Stimulated activated CD4-positive, alpha-beta T cell treated with anti-CD3 and anti-CD28 coated beads, TNF-alpha, amount 100 ng/mL, for 48 hours (primary cell): ENCODE data around the gene MRPL18.
"Not testable (repeated sequence)": the region's sequence is repeated elsewhere in the genome, so short reads cannot be mapped to it uniquely, and the experiment has no call there.

Source experiments
- DNase-seq, 3 donors: peaks; one replicate each; pipeline ENCODE4 v3.0.0-alpha.2; 2020; ENCODE audit warnings: low read depth in 3 of 3

The MRPL18 gene

DNA sequence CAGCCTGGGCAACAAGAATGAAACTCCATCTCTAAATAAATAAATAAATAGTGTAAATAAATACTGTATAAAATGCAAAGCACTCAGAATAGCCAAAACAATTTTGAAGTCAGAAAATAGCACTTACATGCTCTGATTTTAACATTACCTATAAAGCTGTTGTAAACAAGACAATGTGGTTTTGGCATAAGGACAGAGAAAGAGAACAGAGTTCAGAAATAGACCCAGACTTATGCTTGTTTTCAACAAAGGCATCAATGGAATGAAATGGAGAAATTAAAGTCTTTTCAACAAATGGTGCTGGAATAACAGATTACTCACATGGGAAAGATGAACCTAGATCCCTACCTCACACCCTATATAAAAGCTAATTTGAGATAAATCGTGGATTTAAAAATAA is 18.1 kb upstream of the MRPL18 start:
- DNase-seq, result no peak

DNA sequence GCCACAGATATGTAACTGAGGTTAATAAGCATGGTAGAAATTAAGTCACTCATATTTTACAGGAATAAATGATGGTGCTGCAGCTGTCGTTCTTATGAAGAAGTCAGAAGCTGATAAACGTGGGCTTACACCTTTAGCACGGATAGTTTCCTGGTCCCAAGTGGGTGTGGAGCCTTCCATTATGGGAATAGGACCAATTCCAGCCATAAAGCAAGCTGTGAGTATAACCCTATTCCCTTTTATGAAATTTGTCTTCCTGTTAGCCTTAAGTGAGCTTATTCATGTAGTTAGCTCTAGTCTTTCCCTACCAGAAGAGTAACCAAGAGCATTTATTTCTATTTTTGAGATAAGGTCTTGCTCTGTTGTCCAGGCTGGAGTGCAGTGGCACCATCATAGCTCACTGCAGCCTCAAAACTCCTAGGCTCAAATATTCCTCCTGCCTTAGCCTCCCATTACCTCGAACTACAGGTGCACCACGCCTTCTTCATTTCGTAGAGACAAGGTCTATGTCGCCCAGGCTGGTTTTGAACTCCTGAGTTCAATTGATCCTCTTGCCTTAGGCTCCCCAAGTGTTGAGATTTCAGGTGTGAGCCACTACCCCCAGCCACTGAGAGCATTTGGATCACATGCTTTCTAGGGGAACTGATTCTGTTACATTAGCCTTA is 12.9 kb upstream of the MRPL18 start:
- DNase-seq, result no peak

DNA sequence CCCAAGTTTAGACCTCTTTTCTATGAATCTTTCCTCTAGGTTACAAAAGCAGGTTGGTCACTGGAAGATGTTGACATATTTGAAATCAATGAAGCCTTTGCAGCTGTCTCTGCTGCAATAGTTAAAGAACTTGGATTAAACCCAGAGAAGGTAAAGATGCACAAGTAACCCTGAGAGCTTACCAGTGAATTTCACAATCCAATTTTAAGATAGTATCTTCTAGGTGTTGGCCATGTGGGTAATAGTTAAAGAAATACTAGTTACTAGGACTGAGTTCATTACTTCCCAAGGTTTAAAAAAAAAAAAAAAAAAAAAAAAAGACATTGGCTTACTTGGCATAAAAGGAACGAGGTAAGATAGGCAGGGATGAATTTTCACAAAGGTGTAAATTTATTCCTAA is 12.1 kb upstream of the MRPL18 start:
- no peak for DNase-seq

DNA sequence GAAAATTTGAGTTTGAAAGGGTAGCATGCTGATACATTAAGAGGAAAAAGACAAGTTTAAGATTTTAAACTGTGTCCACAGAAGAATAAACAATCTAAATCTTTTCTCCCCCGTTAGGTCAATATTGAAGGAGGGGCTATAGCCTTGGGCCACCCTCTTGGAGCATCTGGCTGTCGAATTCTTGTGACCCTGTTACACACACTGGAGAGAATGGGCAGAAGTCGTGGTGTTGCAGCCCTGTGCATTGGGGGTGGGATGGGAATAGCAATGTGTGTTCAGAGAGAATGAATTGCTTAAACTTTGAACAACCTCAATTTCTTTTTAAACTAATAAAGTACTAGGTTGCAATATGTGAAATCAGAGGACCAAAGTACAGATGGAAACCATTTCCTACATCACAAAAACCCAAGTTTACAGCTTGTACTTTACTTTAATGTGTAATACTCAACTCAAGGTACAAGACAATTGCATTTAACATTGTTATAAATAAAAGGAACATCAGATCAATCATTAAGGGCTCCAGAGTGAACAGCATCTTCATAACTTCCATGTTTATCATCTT is 11.6 kb upstream of the MRPL18 start:
- DNase-seq, result no peak

DNA sequence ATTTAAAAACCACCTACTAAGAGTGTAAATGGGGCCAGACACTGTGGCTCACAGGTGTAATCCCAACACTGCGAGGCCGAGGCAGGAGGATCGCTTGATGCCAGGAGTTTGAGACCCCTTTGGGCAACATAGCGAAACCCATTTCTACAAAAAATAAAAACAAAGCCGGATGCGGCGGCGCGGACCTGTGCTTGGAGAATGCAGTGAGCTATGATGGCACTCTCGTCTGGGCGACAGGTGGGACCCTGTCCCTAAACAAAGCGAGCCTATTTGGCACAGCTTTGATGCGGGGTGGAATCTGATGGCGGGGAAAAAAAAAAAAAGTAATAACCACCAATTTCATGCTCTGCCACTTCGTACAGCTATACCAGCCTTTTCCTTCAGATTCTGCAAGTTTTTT is 2.0 kb upstream of the MRPL18 start:
- DNase-seq, result peak in 1 of 3 donors; percentile 1

DNA sequence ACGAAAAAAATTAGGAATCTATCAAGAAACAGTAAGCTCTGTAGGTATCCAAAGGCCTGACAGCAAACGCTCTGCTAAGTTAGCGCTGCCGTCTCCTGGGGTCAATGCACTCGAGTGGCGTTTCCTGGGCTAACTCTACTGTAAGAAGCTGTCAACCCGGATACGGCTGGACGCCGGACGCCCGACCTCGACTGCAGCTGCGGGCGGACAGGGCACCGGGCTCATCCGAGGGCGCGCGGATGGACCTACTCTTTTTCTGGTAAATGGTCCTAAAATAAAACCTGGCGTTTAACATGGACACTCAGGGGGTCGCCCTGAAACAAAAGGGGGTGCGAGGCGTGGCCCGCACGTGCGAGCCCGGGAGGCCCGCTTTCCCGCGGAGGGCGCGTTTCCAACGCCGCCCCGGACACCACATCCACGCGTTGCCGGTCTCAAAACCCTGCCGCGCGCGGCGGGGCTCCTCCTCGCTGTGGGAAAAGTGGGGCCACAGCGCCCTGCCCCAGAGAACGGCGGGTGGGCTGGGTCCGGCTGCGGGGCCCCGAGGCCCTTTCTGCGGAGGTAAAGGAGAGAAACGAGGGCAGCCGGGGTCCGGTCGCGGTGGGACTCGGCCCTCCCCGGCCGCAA is 1.4 kb upstream of the MRPL18 start:
- peak in 2 of 3 donors; percentile 5 to 18 for DNase-seq

DNA sequence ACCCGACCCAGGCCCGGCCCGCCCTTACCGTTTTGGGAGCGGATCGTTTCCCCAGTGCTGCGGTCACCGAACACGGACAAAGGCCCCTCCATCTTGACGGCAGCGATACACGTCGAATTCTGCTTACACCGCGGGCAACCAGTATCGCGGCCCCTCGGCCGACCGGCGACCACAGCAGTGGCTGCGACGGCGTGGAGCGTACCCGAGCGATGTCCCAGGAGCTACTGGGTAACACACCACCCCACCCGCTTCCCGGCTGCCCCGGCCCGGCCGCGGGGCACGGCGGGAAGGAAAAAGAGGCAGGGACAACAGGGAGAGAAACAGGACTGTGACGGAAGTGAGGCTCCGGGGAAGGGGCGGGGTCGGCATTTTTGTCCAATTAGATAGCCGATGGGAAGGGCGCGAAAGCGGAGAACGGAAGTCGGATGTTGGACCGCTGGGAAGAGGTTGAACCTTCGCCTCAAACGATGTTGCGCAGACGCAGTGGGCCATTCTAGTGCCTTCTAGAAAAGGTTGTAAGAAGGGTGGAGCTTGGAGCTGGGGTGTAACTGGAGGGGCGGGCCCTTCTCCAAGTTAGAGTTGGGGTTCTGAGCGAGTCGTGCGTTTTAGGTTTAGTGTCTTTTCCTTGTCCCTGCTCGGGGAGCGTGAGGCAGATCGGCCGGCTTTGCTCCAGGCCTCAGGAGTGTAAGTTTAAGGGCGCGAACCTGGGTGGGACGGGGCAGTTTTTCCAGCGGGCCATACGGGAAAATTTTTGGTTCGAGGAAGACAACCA is 704 bp upstream of the MRPL18 start, which contains the start of gene TCP1:
TCP1 (minus strand) TSS at position 226 of the 772 bp plus-strand sequence; CDS start at position 92, 134 bp downstream.
- DNase-seq, result peak; percentile 98 to 99 (median 98)

DNA sequence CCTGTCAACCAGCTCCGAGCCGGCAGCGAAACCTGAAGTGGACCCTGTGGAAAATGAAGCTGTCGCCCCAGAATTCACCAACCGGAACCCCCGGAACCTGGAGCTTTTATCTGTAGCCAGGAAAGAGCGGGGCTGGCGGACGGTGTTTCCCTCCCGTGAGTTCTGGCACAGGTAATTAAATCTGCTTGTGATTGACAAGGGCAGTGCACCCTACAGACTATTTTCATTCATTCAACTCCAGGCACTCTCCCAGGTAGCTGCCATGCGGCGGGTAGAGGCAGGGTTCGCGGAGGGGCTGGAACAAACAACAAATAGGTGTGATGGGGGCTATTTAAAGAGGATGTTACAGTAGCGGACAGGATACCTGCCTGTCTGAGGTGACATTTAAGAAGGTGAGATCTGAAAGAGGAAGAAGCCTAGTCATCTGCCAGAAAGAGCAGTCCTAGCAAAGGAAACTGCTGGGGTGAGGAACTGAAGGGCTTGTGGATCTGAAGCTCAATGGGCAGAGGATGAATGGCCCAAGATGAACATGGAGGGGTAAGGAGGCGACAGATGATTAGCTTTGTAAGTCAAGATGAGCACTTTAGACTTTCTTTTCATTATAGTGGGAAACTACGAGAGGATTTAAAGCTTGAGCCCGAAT is 810 bp downstream of the MRPL18 start:
- peak in 1 of 3 donors; percentile 5 for DNase-seq

DNA sequence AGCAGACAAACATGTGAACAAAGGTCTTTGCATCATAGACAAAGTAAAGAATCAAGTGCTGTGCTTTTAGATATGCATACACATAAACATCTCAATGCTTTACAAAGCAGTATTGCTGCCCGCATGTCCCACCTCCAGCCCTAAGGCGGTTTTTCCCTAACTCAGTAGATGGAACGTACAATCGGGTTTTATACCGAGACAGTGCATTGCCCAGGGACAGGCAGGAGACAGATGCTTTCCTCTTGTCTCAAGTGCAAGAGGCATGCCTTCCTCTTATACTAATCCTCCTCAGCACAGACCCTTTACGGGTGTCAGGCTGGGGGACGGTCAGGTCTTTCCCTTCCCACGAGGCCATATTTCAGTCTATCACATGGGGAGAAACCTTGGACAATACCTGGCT is 4.7 kb downstream of the MRPL18 start:
- DNase-seq, result not testable (repeated sequence)

DNA sequence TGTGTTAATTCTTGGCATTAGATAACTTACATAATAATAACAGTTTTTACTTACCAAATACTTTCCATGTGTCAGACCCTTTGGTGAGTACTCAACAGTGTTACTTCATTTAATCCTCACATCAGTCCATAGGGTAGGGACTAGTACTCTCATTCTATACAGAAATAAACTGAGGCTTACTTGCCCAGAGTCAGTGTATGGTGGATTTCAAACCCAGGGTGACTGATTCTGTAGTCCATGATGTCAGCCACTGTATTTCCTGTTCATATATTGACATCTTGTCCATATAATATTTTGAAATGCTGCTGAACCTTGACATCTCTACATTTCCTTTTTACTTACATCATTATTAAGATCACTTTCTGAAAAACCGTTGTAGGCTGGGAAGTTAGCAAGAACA is 7.3 kb downstream of the MRPL18 start:
- DNase-seq, result no peak

DNA sequence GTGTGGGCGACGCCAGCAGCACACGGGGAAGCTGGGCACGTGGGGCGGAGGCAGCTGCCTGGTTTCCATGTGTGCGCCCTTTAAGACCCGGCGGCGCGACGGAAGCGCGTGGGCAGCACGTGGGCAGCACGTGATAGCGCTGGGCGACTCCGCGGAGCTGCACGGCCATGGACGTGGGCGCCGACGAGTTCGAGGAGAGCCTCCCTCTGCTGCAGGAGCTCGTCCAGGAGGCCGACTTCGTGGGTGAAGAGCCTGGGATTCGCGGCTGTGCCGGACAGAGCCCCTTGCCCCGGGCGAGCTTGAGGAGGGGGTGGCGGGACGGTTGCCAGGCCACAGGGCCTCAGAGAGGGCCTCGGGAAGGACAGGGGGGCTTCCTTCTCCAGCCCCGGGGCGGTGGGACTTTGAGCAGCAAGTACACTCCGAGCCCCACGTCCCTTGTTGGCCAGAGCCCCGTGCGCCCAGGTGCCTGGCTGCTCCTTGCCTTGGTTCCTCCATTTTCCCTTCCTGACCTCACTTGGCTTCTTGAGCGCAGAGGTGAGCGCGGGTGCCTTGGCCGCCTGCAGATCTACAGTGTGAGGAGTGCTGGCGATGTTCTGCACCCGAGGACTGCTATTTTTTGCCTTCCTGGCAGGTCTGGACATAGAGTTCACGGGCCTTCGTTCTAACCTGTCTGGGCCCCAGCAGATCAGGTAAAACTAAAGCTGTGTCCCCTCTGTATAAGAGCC is 10.0 kb downstream of the MRPL18 start, which contains the start of gene PNLDC1:
PNLDC1 (plus strand) TSS at position 136 of the 725 bp plus-strand sequence; CDS start at position 168, 32 bp downstream.
- no peak for DNase-seq

DNA sequence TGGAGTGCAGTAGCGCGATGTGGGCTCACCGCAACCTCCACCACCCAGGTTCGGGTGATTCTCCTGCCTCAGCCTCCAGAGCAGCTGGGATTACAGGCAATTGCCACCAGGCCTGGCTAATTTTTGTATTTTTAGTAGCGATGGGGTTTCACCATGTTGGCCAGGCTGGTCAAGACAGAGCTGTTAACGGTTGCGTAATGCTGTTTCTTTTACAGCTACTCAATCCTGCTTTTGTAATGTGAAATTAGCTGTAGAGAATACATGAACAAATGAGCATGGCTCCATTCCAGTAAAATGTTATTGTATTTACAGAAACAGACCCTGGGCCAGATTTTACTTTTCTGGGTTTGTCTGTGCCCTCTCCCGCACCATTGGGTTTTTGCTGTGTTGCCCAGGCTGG is 11.7 kb downstream of the MRPL18 start:
- no peak for DNase-seq

DNA sequence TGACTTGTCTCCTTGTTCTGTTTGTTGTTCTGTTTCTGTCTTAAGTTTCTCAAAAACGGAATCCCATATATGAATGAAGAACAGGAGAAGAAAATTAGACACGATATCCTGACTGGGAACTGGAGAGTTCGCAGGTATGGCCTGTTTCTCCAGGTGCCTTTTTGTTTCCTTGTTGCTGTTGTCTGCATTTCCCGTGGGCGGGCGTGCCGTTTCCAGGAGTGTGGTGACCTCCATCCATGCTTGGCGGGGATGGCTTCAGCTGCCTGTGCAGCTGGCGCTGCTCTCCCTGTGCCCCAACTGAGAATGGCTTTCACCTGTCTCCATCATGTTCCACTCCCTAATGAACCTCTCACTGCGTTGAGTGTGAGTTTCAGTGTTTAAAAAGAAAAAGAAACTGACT is 14.2 kb downstream of the MRPL18 start:
- no peak for DNase-seq

DNA sequence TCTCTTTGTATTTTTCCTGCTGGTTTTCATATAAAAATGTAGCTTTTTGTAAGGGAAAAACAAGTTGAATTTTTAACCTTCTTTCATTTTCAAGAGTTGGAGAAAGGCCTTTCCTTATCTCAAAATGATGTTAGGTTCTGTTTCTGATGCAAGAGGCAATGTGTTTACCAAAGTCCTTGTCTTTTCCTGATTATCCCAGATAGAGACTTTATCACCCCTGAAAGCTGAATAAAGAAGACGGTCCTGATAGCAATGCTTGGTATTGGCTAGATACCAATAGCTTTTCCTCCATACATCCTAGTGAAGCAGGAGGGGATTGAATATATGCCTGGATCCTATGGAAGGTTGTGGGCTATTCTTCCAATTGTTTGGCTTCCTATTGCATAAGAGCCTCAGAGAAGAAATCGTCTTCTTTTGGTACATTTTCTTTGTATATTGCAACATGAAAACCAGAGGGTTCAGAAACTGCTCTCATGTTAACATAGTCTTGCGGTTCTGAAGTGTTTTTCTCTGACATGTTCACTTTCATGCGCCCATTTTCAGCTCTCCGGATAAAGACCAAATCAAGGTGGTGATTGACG is 15.3 kb downstream of the MRPL18 start:
- DNase-seq, result no peak

DNA sequence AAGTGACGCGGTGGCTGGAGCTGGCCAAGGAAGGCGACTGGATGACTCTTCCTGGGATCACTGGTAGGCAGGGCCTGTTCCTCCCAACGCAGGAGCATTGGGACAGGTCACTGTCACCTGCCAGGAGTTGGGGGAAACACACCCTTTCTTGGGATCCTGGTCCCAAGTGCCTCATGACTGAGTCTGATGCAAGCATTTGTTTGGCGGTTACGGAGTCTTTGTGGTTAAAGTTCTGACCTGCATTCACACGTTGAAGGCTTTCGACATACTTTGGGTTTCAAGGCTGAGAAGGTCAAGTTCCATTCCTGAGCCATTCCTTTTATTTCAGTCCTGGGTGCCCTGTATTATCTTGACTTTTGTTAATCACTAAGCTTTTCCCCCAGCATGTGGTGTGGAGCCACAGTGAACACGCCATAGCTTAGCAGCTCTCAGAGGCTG is 15.8 kb downstream of the MRPL18 start:
- no peak for DNase-seq

DNA sequence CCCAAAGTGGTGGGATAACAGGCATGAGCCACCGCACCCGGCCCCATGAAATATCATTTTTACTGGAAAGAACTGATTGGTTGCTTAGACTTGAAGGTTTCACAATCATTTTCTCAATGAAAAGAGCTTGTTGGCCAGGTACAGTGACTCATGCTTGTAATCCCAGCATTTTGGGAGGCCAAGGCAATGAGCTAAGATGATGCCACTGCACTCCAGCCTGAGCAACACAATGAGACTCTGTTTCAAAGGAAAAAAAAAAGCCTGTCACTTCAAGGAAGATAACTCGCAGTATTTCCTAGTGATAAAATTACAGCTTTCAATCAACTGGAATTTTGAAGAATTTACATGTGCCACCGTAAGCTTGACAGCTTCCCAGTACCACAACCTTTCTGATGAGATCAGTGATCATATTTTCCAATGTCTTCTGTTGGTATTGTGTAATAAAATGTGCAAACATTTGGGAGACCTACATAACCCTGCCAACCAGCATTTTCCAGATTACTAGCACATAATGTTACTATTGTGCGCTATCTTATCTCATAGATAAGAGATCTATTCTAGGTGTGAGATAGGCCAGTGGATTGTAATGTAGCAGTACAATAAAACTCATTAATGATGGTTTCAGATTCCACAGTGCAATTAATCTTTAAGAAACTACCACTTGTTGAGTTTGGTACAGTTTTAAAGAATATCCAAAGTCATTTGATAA is 17.0 kb downstream of the MRPL18 start:
- DNase-seq, result no peak

DNA sequence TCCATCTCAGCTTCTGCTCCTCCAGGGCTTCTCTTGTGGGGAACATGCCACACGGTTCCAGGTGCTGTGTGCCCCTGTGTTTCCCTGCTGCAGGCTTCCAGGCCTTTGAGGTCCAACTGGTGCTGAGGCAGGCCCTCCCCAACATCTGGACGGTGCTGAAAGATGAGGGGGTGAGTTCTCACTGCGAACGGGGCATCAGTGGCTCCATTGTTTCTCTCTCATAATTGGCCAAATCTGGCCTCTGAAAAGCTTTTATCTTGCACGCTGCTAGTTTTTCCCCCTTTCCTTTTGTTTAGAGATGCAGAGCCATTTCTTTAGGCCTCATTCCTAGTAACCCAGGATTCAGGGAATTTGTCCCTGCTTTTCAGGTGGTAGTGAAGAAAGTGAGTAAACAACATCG is 18.4 kb downstream of the MRPL18 start:
- no peak for DNase-seq

DNA sequence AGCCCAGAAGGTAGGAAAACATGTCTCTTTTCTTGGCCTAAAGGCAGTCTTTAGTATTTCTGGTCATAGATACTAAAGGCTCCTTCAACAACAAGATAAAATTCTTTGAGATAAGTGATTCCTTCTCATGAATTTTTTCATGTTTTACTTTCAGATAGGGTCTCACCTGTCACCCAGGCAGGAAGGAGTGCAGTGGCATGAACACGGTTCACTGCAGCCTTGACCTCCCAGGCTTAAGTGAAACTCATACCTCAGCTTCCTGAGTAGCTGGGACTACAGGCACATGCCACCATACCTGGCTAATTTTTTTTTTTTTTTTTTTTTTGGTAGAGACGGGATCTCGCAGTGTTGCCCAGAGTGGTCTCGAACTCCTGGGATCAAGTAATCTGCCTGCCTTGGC is 18.9 kb downstream of the MRPL18 start:
- DNase-seq, result no peak

DNA sequence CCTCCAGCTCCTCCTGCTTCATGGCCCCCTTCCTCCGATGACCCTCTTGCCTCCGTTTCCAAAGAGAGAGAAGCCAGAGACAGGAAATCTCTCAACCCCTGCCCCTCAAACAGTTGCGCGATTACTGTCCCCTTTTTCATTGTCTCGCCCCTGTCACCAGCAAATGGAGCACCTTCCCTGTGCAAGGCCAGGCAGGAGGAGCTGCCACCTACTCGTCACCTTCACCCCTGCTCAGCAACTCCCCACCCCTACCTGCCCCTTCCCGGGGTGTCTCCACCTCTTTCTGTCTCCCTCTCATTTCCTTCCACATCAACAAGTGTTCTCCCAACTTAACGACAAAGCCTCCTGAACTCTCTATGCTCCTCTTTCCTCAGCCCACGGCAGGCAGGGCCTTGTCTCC is 23.5 kb downstream of the MRPL18 start:
- DNase-seq, result no peak

DNA sequence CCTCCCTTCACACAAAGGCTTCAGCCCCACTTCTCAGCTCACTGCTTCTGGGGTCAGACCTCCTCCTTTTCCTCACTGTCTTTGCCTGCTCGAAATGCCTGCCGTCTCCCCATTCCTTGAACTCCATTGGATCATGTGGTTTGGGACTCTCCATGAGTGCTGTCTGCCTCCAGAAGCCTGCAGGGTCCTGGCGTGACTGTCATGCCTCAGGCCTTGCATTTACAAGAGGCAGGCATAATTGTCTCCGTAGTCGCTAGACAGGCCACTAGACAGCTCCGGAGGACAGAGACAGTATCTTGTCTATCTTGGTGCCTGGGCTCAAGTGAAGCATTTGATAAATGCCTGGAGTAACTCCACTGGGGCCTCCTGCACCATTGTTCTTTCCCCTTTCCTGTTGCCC is 25.1 kb downstream of the MRPL18 start:
- DNase-seq, result no peak
